NCI-H2029 (cell line): ENCODE measurements around the gene UNC5A.
A peak's percentile ranks its signal among the peaks of the same experiment; 100 is the strongest.

Experiments
- DNase-seq: peaks from one replicate; lab custom pipeline; 2025; lab: John Stamatoyannopoulos, UW

UNC5A gene

GRCh38 chr5:176899296-176899891 lies 89.0 kb downstream of the UNC5A start, which contains the start of gene HK3:
Gene HK3 (minus strand): TSS chr5:176899346. CDS start chr5:176896159, 3,187 bp downstream.
- DNase-seq: no peak

DNA sequence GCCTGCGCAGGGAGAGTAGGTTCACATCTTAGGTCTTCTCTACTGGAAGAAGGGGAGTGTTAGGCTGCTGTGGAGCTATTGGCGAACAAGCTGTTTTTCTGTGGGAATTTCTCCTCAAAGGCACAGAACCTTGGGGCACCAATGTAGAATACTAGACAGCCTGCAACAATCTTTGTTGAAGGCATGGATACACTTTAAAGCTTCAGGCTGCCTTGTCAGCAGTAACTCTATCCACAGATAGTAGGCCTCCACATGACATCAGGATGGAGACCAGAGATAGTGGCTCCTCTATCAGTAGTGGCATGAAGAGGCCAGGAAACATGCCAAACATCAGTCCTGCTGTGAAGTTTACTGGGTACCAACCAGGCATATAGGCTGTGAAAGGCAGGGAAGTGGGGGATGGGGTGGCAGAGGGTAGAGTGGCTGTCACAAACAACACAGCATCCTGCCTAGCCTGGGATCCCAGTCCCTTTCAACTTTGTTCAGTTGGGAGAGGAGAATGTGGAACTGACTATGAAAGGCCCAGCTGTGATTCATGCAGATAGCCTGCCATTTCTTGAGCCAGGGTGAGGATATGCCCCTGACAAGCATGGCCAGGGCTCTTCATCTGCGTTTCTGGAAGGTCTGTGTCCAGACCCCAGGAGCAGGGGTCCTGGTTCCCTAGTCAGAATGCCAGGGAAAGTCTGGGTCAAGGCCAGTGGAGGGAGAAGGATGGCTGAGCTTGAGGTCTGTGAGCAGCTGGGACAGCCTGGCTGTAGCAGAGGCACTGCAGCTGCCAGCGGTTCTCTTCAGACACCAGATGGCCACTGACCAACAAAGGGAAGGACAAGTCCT lies 89.8 kb downstream of the UNC5A start:
- DNase-seq: no peak

DNA sequence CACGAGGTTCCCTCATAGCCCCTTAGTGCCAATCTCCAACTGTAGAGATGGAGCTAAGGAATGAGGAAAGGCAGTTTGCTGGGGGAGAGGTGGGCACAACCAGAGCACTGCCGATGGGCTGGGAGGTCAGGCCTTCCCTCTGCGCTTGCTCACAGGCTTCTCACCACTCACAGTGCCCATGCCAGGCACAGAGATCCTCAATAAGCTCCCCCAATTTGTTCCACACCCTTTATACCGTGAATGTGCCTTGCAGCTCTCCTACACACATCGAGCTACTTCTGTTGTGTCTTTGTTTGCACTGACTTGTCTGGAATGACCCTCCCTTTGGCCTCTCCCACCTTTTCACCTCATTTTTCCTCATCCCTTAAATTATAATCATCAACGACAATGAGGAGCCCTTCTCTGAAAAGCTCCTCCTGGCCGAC lies 90.4 kb downstream of the UNC5A start:
- DNase-seq: no peak

- no peak for DNase-seq
Measured at GRCh38 chr5:176901260-176902101, 91.1 kb downstream of the UNC5A start.

GRCh38 chr5:176902102-176902814 lies 91.9 kb downstream of the UNC5A start:
- no peak for DNase-seq

DNA sequence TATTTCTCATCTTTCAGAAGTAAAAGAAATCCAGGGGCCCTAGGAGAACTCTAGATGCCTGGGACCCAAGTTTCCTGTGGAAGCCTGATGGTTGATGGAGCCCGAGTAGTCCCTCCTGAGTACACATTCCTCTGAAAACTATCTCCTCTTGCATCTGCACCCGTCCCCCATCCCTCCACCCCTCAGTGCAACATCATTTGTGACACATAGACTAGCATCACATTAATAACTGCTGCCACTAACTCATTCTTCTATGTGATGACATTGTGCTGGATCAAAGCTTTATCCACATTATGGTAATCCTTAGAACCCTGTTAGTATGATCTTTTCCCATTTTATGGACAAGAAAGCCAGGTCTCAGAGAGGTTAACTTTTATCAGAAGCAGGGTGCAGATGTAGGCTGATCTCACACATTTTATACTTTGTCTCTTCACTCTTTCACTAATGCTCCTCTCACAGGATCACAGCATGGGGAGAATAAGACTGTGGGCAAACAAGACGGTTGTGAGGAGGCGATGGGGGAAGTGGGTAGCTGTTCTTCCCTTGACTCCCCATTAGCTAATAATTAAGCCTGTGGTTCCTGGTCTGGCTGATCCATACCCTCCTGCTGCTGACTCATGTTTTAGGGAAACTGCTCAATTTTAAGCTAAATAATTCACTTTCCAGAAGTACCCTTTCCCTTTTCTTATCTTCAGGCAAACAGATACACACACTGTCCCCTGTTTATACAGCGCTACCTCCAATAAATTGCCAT lies 92.7 kb downstream of the UNC5A start:
- DNase-seq: no peak

GRCh38 chr5:176904276-176904675 lies 93.9 kb downstream of the UNC5A start:
- no peak for DNase-seq

- no peak for DNase-seq
Measured at GRCh38 chr5:176906126-176906525, 95.8 kb downstream of the UNC5A start.

DNA sequence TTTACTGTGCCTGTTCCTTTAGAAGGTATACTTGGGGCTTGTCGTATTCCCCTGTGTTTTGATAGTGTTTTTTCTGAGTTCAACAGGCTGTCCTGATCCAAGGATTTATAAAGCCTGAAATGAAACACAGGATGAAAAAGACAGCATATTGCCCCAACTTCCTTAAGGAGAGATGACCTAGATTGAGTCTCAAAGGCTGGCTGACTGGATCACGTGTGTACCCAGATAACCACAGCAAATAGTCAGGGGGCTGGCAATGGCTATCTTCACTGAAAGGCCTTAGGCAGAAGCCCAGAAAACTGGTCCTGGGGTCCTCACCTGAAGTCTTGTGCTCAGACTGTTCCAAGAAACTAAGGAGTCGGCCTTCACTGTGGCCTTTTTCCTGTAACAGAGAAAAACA lies 96.4 kb downstream of the UNC5A start:
- DNase-seq: no peak

- no peak for DNase-seq
Measured at GRCh38 chr5:176908675-176909368, 98.5 kb downstream of the UNC5A start.

DNA sequence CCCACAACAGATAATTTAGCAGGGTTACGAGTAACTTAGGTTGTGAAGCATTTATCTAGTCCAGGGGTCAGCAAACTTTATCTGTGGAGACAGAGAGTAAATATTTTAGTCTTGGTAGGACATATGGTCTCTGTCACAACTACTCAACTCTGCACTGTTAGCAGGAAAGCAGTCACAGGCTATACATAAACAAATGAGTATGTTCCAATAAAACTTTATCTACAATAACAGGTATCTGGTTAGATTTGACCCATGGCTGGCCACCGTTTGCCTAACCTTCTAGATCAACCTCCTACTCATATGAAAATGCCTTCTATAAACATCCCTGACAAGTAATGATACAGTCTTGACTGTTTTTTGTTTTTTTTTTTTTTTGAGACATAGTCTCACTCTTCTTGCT lies 101.8 kb downstream of the UNC5A start:
- no peak for DNase-seq

- DNase-seq: no peak
Measured at GRCh38 chr5:176915906-176916305, 105.5 kb downstream of the UNC5A start.

- peak; percentile 64 for DNase-seq
Measured at GRCh38 chr5:176916337-176916736, 106.0 kb downstream of the UNC5A start.

- no peak for DNase-seq
Measured at GRCh38 chr5:176918613-176919012, 108.3 kb downstream of the UNC5A start.

- no peak for DNase-seq
Measured at GRCh38 chr5:176921714-176922113, 111.4 kb downstream of the UNC5A start.

DNA sequence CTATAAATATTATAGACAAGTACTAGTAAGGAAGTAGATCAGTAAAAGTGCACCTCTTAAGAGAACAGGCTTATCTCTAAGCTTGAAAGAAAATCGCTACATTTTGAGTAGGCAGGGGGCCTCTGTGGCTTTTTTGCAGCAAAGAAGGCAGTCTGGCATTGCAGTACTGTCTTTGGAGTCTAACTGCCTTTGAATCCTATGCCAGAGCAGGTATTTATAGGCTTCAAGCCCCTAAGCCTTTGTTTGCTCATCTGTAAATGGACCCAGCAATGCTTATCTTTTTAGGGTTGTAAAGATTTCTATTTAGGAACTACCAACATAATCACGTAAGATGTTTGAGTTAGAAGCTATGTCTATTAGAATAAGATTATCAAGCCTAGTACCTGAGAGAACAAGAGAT lies 112.5 kb downstream of the UNC5A start:
- DNase-seq: no peak

DNA sequence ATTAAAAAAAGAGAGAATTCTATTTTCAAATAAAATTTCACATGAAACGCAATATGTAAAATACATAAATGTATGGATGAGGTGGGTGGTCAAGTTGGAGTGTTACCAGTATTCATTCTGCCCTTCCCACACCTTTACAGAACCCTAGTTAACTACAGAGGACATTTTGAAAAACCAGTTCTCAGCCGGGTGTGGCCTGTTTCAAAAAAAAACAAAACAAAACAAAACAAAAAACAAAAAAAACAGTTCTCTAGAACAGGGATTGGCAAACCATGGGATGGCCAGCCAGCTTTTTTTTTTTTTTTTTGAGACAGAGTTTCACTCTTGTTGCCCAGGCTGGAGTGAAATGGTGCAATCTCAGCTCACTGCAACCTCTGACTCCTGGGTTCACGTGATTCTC lies 117.2 kb downstream of the UNC5A start:
- no peak for DNase-seq

DNA sequence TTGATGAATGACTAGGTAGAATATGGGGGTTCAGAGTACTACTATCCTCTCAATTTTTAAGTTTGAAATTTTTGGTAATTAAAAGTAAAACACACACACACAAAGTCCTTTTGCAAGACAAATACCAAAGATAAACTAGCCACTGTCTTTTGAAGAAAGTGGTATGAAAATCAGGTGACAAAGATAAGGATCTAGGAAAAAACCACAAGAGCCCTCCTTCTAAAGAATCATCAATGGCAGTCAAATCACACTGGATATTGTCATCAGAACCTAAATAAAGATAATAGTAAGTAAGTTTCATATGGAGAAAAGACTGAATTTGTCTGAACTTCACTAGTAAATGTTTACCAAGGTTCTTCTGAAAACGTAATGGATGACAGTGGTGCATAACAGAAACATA lies 119.3 kb downstream of the UNC5A start:
- no peak for DNase-seq
